Prostate gland (tissue), 2 donors: Measurements from ENCODE around the gene NSUN3.
"Not testable (repeated sequence)": the region's sequence is repeated elsewhere in the genome, so short reads cannot be mapped to it uniquely, and the experiment has no call there.

Experiments
- CTCF ChIP-seq, 4 experiments: fragments of 200-600 bp in 2 of 4; fragments of 450-650 bp in 2 of 4; sonication (generic) in 2 of 4; IDR thresholded peaks; 1 replicate in 3 of 4; 2 replicates in 1 of 4; pipeline ENCODE4 v1.5.1; 2016 to 2019; ENCODE audit warnings: antibody characterized with exemption in 4 of 4, mild to moderate bottlenecking in 2 of 4, moderate library complexity in 2 of 4
- POLR2A ChIP-seq: fragments of 450-650 bp; IDR thresholded peaks from one replicate; pipeline ENCODE4 v1.6.1; 2016; ENCODE audit warnings: antibody characterized with exemption, mild to moderate bottlenecking
- POLR2AphosphoS5 ChIP-seq: sonication (generic); formaldehyde crosslinking; IDR thresholded peaks from one replicate; pipeline ENCODE4 v1.6.1; 2017; ENCODE audit warnings: antibody characterized with exemption

GRCh38 chr3:94080552-94080951 is 17.7 kb downstream of the NSUN3 start:
- TF ChIP-seq CTCF (IDR thresholded peaks at IDR 0.05); POLR2A; POLR2AphosphoS5: not testable (repeated sequence)
